ENCODE measurements around the gene PIP4K2B.

Gene PIP4K2B

DNA sequence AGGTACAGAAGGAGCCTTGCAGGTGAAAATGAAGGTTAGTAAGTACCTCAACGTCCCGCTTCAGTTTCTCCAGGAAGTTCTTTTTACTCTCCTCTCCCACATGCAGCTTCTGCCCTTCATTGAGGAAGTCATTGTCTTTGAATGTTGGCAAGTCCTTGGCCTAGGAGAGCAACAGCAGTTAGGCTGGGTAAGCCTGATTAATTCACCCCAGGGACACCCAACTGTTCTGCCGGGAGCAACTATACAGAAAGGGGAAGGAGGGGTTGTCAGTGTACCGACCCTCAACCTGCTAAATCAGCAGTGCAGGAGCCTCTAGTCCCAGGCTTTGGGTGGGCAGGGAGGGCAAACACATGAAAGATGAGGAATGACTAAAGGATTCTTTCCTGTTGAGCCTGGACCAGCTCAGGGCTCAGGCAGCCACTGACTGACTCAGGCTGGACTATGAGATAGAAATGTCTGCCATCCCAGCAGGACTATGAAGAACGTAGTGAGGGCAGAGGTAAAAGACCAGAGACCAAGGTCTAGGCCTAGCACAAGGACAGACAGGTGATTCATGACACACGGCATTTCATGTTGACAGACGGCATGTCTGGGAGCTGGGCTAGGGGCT lies 21.6 kb downstream of the PIP4K2B start:
- no peak for DNase-seq

DNA sequence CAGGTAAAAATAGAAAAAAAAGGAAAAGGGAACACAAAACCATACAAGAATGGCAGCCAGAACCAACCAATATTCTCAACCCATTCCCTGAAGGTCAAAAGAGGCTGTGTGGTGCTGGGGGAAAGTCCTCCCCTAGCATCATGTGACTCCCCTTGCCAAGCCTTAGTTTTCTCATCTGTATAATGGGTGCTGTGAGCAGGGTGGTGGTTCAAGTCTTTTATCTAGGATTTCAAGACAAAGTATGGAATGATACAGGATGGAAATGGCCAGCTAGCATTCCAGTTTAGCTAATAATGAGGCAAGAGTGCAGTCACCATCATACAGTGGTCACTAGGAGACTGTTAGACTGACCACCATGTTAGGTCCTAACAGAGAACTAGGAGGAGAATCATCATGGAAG lies 26.1 kb downstream of the PIP4K2B start:
- DNase-seq = no peak

DNA sequence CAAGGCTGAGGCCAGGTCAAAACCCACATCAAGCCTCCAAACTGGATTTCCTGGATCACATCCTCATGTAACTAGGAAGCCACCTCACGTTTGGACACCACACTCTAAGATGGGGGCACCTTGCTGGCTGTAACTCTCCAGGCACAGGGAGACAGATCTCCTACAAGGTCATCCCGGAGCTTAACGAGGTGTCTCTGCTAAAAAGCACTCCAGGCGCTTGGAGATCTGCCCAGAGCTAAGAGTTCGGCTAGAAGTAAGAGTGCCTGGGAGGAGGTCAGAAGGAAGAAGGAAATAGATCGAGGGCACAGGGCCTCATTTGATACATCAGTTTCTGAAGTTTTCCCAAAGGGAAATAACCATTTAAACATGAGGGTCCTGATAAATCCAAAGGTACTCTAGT lies 30.9 kb downstream of the PIP4K2B start:
- no peak for DNase-seq

DNA sequence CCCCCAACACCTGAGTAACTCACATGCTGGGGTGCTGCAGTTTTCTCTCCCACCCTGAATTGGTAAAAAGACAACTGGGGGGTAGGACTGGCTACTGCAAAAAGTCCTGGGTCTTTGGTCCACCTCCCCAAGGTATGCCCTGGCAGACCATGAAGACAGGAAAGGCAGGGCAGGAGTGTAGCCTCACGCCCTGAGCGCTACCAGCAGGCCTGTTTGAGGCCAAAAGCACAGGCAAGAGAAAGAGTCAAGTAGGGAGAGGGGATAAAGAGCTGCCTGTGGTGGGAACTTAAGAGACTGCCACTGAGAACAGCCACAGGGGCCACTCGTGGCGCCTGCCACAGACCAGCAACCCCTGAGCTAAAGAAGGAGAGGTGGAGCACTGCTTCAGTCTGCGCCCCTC lies 33.0 kb downstream of the PIP4K2B start:
- DNase-seq = no peak

DNA sequence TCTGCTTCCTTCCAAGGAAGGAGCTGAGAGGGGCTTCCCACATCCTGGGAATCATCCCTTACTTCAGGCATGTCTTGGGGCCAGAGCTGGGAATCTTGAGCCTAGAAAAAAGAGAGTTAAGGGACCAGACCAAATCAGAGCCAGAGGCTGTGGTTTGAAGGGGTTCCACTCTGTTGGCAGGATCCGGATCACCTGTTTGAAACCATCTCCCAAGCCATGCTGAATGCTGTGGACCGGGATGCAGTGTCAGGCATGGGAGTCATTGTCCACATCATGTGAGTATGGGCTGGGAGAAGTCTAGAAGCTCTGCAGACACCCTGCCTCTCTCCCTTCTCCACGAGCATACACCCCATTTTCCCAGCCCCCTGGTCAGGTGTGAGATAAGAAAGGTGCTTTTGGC lies 37.1 kb downstream of the PIP4K2B start:
- no peak for DNase-seq

DNA sequence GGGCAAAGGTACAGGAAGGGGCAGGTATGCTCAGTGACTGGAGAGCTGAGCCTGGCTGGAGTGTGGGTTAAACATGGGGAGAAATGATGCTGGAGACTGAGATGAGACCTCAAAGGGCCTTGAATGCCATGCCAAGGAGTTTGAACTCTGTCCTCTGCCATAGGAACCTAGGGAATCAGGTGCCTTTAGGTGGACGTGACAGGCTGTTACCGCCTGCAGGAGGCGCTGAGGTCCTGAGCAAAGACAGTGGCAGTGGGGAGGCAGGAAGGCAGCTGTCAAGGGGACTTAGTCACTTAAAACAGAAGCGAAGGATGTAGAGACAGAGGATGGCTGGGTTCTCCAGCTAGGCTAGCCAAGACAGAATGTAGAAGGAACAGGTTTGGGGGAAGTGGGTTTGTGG lies 37.7 kb downstream of the PIP4K2B start:
- DNase-seq = peak; percentile 35

DNA sequence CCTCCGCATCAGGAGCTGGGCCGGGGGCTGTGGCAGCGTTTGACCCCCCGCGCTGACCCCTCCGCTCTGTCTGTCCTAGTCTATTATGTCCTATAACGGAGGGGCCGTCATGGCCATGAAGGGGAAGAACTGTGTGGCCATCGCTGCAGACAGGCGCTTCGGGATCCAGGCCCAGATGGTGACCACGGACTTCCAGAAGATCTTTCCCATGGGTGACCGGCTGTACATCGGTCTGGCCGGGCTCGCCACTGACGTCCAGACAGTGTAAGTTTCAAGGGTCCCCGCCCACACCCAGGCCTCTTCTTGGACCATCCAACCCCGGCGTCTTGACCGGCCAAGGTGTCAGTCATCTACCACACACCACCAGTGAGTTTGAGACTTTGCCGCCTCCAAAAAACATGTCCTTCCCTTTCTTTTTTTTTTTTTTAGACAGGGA lies 46.3 kb downstream of the PIP4K2B start:
- DNase-seq = no peak

DNA sequence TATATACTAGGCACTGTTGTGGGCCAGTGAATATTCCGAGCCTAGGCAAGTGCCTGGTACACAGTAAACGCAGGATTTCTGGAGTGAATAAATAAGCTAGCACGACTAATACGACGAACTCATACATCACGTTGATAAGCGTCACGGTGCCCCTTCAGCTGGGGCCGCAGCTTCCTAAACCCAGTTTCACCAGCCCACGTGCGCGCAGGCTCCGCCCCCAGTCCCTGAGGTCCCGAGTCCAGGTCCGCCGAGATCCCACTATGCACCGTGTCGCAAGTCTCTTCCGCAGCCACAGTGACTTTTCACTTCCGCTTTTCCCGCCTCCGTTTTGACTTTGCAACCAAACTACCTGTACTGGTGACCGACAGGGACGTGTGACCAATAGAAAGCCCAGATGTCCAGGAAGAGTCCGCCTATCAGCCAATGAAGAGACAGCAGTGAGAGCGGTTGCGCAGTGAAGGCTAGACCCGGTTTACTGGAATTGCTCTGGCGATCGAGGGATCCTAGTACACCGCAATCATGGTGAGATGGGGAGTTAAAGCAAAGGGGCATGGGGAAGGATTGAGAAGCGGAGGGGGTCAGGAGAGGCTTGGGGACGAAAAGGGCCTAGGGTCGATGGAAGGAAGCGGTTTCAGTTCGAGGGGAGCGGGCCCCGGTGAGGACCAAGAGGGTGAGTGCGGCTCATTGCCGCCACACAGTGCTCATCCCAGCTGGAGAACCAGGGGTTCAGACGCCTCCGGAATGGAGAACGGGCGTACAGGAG lies 46.9 kb downstream of the PIP4K2B start, which contains the start of gene PSMB3:
TSS of gene PSMB3 (plus strand) at position 434 of the 763 bp plus-strand sequence. CDS start at position 520, 86 bp downstream.
- peak; percentile 98 for DNase-seq

DNA sequence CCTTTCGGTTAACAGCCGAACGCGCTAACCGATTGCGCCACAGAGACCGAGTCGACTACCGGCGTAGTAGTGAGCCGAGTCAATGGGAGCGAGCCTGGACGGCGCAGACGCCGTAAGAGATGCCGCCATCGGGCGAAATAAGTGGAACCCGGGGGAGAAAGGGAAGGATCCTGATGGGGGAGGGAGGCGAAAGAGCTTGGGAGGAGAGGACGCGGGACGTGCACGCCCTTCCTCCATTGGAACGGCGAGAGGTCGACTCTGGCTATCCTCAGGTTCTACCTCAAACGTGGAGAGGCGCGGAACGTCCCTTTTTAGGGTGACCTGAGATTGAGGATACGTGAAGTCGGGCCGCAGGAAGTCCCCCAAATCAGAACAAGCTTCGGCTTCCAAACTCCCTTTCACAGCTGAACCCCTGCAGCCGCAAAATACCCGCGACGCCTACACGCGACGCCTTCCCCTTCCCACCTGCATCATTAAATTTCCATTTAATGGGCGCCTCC lies 47.5 kb downstream of the PIP4K2B start:
- peak; percentile 81 for DNase-seq

DNA sequence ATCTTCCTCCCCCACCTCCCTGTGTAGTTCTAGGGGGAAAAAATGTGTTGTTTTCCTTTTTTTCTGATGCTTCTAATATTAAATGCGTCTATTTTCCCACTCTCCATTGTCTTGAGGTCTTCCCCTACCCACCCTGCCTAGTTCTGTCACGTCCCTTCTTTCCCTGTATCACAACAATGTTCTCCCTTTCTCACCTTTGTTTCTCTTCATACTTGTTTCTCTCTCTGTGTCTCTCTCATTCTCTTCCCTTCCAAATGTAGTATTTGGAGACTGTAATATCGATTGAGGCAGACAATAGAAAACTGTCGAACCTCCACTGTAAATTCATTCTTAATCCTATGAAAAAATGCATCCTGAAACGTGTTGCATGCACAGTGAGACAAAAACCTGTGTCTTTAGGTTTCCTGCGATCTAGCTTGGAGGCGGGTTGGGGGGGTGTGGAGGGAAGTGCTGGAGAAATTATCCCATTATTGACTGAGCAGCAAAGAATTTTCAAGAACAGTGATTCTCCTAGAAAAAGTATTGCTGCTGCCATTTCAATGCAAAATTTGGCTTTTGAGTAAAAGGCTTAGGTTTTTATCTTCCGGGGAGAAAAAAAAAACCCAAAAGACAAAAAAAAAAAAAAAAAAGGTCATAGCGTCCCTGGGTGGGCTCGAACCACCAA lies 48.1 kb downstream of the PIP4K2B start:
- no peak for DNase-seq

DNA sequence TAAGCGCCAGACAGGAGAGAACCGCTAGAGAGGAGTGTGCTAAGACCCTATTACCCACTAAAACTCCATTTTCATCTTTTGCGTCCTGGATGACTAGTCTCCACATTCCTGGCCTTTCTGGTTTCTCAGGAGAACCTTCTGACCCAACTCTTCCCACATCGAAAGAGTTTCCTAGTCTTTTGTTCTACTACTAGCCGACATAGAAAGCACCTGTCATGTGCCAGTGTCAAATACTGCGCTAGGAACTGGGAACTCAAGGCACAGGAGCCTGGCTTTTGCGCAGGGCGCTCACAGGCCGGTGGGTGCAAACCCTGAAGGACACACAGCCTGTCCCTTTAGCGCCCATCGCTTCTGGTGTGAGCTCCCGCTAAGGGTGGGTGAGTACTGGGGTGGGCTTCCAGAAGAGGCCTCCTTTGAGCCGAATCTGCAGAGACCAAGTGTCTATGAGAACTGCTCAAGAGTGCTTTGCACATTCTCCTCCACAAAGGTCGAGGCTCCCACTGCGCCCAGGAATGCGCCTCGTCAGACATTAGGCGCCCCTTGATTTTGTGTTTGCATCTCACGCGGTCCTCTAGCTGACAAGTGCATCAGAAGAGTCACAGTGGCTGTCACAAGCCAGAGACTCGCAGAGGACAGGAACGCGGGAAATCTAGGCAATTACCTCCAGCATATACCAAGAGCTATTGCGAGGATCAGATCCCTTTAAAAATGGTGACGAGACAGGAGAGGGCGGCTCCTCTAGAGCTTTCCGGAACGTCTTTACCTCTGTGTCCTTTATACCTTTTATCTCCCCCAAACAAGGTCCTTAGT lies 48.8 kb downstream of the PIP4K2B start:
- no peak for DNase-seq

DNA sequence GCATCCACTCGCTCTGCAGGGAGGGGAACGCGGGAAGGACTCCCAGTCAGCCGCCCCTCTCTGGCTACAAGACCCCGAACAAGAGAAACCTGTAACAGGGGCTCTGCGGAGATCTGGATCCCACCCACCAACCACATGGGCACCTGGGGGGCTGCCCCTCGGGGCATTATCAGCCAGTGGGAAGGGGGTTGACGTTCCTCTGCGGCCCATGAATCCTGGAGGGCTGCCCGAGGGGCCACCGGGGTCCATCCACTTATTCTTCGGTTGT lies 49.4 kb downstream of the PIP4K2B start:
- no peak for DNase-seq

DNA sequence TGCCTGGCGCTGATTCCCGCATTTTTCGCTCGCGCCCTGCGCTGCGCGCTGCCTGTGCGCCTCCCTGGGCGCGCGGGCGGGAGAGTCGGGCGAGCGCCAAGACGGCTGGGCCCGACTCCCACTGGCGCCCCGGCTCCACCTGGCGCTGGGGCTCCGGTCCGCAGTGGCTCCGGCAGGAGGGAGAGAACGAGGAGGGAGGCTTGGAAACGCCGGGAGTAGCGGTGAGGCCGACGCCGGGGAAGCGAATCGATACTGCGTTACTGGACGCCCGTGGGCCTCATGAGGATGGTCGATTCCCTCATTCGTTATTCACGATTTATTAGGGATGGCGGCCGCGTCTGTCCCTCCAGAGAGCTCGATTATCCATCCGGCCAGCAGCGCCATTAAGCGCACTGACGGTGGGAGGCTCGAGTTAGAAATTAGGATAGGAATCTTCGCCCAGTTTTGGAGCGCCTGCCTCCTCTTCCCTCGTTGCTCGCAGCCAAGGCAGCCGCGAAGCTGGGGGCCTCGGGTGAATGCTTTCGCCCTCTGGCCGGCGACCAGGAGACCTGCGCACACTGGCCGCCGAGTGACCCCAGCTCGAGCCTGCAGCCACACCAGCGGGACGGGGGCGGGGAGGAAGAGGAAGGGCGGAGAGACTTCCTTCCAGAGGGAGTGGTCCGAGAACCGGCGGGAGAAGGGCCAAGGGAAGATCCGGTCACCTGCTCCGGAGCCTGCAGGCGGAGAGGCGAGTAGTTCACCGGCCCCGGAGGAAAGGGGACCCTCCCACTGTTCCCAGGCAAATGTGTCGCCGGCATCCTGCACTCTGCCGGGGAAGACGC lies 49.9 kb downstream of the PIP4K2B start:
- no peak for DNase-seq

DNA sequence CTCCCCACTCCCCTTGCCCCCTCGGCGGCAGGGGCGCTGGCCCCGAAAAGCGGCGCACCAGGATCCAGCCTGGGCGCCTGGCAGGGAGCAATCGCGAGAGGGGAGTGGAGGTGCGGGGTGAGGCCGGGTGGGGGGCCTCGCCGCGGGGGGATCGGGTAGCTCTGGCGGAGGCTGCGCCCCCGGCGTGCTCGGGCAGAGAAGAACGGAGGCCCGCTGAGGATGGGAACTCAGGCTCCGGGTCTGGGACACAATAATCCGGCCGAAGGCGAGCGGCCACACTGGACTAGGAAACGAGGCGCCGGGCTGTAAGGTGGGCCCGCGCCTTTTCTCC lies 50.5 kb downstream of the PIP4K2B start:
- no peak for DNase-seq

DNA sequence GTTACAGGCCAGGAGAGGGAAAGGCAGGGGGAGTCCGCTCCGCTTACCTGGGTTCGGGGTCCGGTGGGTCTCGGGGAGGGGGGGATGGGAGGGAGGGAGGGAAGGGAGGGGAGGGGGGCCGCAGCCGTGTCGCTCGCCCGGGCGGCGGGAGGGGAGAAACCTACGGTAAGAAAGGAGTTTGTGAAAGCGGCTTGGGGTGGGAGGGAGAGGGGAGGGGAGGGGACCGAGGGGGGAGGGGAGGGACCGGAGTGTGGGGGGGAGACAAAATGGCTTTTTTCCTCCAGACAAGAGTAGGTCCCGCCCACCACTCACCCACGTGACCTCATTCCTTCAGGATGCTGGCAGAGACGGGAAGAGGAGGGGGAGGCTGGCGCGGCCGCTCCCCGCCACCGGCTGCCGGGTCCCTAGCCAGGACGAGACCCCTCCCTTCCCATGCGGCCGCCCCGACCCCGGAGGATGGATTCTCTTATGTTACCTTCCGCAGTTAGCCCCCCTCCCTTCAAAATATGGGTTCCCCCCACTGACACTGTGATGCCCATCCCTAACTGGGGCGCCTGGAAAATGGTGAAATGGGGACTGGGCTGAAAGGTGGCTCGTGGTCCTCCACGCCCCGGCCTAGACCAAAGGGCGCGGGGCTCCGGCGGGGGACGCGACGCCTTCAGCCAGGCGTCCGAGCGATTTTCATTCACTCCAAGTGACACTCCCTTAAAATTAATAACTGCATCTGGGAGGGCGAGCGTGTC lies 51.0 kb downstream of the PIP4K2B start, which contains the start of gene PCGF2:
TSS of gene PCGF2 (minus strand) at position 188 of the 743 bp plus-strand sequence. CDS start 7,934 bp downstream, outside the sequence.
- DNase-seq = no peak

DNA sequence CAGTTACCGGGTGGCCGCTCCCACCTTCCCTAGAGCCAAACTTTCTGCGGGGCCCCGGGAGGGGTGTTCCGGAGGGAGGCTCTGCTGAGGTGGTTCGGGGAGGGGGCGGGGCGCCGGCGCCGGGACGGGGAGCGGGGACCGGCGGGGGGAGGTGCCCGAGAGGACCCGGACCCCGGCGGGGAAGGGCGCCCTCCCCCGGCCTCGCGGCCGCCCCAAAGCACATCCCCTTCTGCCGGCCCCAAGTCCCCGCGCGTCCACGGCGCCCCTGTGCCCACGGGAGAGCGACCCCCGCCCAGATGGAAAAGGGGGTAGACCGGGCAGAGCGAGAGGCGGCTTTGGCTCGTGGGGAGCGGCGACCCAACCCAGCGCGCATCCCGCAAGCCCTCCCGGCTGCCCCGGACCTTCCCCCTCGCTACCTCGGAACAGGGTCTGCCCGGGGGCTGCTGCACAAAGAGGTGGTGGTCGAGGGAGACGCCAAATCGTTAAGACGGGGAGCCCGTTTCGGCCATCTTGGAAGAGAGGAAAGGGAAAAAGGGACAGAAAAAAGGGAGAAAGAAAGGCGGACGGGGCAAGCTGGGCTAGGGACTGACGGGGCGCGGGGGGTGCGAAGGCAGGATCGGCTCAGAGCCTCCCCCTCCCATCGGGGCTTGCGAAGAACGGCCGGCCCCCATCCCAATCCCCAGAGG lies 51.8 kb downstream of the PIP4K2B start:
- peak; percentile 45 for DNase-seq

DNA sequence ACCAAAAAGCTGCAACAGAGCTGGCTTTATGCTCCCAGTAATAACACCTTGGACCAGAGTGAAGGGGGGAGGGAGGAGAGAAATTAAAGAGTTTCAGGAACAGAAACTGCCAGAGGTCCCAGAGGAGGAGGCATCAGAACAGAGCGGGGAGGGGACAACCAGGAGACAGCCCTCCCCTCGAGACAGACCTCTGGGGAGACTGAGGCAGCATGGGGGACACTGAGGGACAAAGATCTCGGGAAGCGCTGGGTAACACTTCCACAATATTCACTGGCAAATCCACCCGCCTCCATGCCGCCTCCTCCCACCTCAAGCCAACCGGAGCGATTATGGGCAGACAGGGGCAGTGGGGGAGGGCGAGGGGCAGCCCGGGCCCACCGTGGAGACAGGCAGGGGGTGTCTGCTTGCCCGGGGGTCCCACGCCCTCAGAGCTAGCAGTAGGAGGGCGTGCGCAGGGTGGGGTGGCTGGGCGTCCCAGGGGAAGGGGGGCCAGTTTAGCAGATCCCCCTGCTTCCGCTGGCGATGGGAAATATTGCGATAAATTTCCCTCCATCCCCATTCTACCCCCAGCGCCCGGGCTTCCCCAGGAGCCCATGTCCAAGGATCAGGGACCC lies 52.4 kb downstream of the PIP4K2B start:
- no peak for DNase-seq

DNA sequence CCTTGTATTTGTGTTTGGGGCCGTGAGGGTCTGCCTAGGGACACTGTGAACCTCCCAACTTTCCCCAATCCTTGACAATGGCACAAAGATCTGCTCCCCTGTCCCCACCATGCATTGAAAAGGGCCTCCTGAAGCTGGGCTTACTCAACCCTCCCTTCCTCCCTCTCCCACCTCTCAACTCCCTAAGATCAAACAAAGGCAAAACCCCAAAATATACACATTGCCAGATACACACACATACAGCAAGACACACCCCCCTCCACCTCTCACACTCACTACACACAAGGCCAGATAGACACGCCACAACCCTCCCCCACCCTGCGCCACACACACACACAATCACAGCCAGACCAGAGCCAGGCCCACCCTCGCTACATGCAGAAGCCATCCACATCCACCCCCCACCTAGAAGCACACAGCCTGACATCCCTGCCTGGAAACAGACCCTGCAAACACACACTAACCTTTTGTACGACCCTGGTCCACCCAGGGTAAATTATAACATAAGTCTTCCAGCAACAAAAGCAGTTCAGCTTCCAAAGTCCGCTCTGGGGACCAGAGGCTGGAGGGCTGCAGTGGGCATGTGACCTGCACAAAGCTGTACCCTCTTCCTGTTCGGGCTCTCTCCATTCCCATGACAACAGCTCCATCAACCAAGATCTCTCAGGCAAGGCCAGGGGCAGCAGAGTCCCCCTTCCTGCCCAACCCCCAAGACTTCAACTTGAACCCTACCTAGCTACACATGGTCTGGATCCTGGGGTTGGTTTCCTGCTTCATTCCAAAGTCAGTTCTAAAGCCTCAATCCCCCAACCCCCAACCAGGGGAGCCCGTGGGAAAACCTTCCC lies 53.1 kb downstream of the PIP4K2B start:
- DNase-seq = no peak

DNA sequence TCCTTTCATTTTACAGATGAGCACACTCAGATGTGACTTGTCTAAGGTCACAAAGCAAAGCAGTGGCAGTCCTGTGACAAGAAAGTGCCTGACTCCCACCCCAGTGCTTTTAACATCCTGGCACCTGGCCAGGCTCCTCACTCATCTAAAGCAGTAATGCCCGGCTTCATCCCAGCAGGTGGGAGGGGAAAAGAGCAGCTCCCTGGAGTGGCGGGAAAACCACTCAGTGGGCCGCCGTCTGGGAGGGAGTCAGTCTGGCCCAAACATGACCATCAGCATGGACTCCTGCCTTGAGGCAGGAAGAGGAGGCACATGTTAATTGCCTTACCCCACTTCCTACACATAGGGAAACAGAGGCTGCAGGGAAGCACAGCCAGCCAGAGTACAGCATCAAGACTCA lies 53.8 kb downstream of the PIP4K2B start:
- no peak for DNase-seq
